ENCODE results near the gene PLPPR4. TPM values are rescaled to one million over a fixed set of nuclear protein-coding genes. Genes with fewer than 3 reads are reported as not detected.
"Not testable (repeated sequence)": the region's sequence is repeated elsewhere in the genome, so short reads cannot be mapped to it uniquely, and the experiment has no call there.

PLPPR4 gene
- total RNA-seq, 4 donors from 2014 or later, result 1.8 to 7.2 (median 3.4) TPM

GRCh38 chr1:99279525-99279924 is 15.2 kb downstream of the PLPPR4 start:
- TF ChIP-seq CTCF (IDR thresholded peaks at IDR 0.05), result no peak
- TF ChIP-seq EP300 (IDR thresholded peaks at IDR 0.05), result no peak
- TF ChIP-seq POLR2A (IDR thresholded peaks at IDR 0.05), result no peak
- no peak for TF ChIP-seq POLR2AphosphoS5 (IDR thresholded peaks at IDR 0.05)
- H3K4me3 ChIP-seq, result no peak overlapping the region
- WGBS, result 6% methylated on average over 4 of the region's 4 CpGs
- no peaks in the 10 kb centered on the region for H3K36me3 ChIP-seq
- no peaks in the 10 kb centered on the region for H3K9me3 ChIP-seq
- no peaks in the 10 kb centered on the region for H3K4me1 ChIP-seq
- no peak for DNase-seq (ENCODE audit: low spot score in 2 of 2)
- no peaks in the 10 kb centered on the region for H3K27me3 ChIP-seq
- H3K27ac ChIP-seq, result no peak overlapping the region

GRCh38 chr1:99281105-99281504 is 16.8 kb downstream of the PLPPR4 start:
- no peaks in the 10 kb centered on the region for H3K4me1 ChIP-seq

GRCh38 chr1:99282536-99282935 is 18.2 kb downstream of the PLPPR4 start:
- Histone ChIP-seq H3K4me3 (no peak overlapping the region), H3K27me3 (no peaks in the 10 kb centered on the region), H3K4me1 (no peaks in the 10 kb centered on the region), H3K36me3 (no peaks in the 10 kb centered on the region), H3K27ac (no peak overlapping the region), H3K9me3 (no peaks in the 10 kb centered on the region)
- 50% methylated on average over 3 of the region's 3 CpGs for WGBS
- TF ChIP-seq CTCF (IDR thresholded peaks at IDR 0.05) (no peak), EP300 (IDR thresholded peaks at IDR 0.05) (no peak), POLR2AphosphoS5 (IDR thresholded peaks at IDR 0.05) (no peak), POLR2A (IDR thresholded peaks at IDR 0.05) (no peak)
- no peak for DNase-seq (ENCODE audit: low spot score in 2 of 2)

More at GRCh38 chr1:99281105-99281504, 16.8 kb downstream of the PLPPR4 start:
- no peak for DNase-seq (ENCODE audit: low spot score in 2 of 2)
- Histone ChIP-seq H3K27me3 (no peaks in the 10 kb centered on the region), H3K27ac (no peak overlapping the region), H3K36me3 (no peaks in the 10 kb centered on the region), H3K4me3 (no peak overlapping the region), H3K9me3 (no peaks in the 10 kb centered on the region)
- TF ChIP-seq POLR2AphosphoS5 (IDR thresholded peaks at IDR 0.05) (no peak), POLR2A (IDR thresholded peaks at IDR 0.05) (no peak), EP300 (IDR thresholded peaks at IDR 0.05) (no peak), CTCF (IDR thresholded peaks at IDR 0.05) (no peak)

- H3K9me3 ChIP-seq; DNase-seq (ENCODE audit: low spot score in 2 of 2); H3K4me3 ChIP-seq; H3K4me1 ChIP-seq; H3K27me3 ChIP-seq; H3K27ac ChIP-seq; H3K36me3 ChIP-seq: not testable (repeated sequence)
- WGBS, result 94% methylated on average over 18 of the region's 18 CpGs
These were observed 19.2 kb downstream of the PLPPR4 start for GRCh38 chr1:99283521-99283920.

GRCh38 chr1:99292886-99293285 is 28.6 kb downstream of the PLPPR4 start:
- no peak for TF ChIP-seq POLR2A (IDR thresholded peaks at IDR 0.05)
- TF ChIP-seq POLR2AphosphoS5 (IDR thresholded peaks at IDR 0.05), result no peak
- no peak for TF ChIP-seq CTCF (IDR thresholded peaks at IDR 0.05)
- Histone ChIP-seq H3K9me3 (no peaks in the 10 kb centered on the region), H3K27ac (no peak overlapping the region)

GRCh38 chr1:99297923-99298322 is 33.6 kb downstream of the PLPPR4 start:
- Histone ChIP-seq H3K9me3 (no peaks in the 10 kb centered on the region), H3K36me3 (no peaks in the 10 kb centered on the region), H3K4me1 (no peaks in the 10 kb centered on the region), H3K27me3 (no peaks in the 10 kb centered on the region), H3K27ac (no peak overlapping the region), H3K4me3 (no peak overlapping the region)
- WGBS, result 90% methylated on average over 2 of the region's 2 CpGs
- no peak for TF ChIP-seq POLR2AphosphoS5 (IDR thresholded peaks at IDR 0.05)
- no peak for TF ChIP-seq POLR2A (IDR thresholded peaks at IDR 0.05)
- no peak for TF ChIP-seq CTCF (IDR thresholded peaks at IDR 0.05)
- TF ChIP-seq EP300 (IDR thresholded peaks at IDR 0.05), result no peak
- no peak for DNase-seq (ENCODE audit: low spot score in 2 of 2)

More at GRCh38 chr1:99292886-99293285, 28.6 kb downstream of the PLPPR4 start:
- Histone ChIP-seq H3K4me1 (no peaks in the 10 kb centered on the region), H3K4me3 (no peak overlapping the region), H3K36me3 (no peaks in the 10 kb centered on the region), H3K27me3 (no peaks in the 10 kb centered on the region)
- 69% methylated on average over 6 of the region's 6 CpGs for WGBS
- no peak for DNase-seq (ENCODE audit: low spot score in 2 of 2)

Measured in suprapubic skin (tissue), 4 donors.